GM21381 (cell line): ENCODE measurements around the gene LPCAT3.
A peak's percentile ranks its signal among the peaks of the same experiment; 100 is the strongest.
"Not testable (repeated sequence)": the region's sequence is repeated elsewhere in the genome, so short reads cannot be mapped to it uniquely, and the experiment has no call there.

Experiments used
- ATAC-seq: cut with Tn5 transposase; IDR thresholded peaks from one replicate; pipeline ENCODE4 v1.9.1; 2021; ENCODE audit warnings: mild to moderate bottlenecking, moderate library complexity; ENCODE audit not compliant: unreplicated experiment

The LPCAT3 gene

GRCh38 chr12:7018350-7019042, at the start of gene LPCAT3:
Gene LPCAT3 (minus strand): TSS chr12:7018476. CDS start chr12:7018424, 52 bp downstream.
- peak; percentile 90 for ATAC-seq

GRCh38 chr12:7067096-7067495, 48.8 kb upstream of the LPCAT3 start:
- ATAC-seq = no peak

- no peak for ATAC-seq
Observed at GRCh38 chr12:7066596-7066995, 48.3 kb upstream of the LPCAT3 start.

- no peak for ATAC-seq
Observed at GRCh38 chr12:7065073-7065623, 46.9 kb upstream of the LPCAT3 start.

GRCh38 chr12:7064516-7064915, 46.2 kb upstream of the LPCAT3 start:
- ATAC-seq = no peak

GRCh38 chr12:7061596-7061995, 43.3 kb upstream of the LPCAT3 start:
- no peak for ATAC-seq

- ATAC-seq = no peak
Observed at GRCh38 chr12:7061138-7061537, 42.9 kb upstream of the LPCAT3 start.

GRCh38 chr12:7060353-7060954, 42.2 kb upstream of the LPCAT3 start, which contains the start of gene C1S:
Gene C1S (plus strand): TSS chr12:7060718. CDS start chr12:7061913, 1,195 bp downstream.
- no peak for ATAC-seq

GRCh38 chr12:7059780-7060179, 41.5 kb upstream of the LPCAT3 start:
- no peak for ATAC-seq

GRCh38 chr12:7058850-7059395, 40.6 kb upstream of the LPCAT3 start:
- ATAC-seq = no peak

- no peak for ATAC-seq
Observed at GRCh38 chr12:7058163-7058845, 40.0 kb upstream of the LPCAT3 start.

GRCh38 chr12:7055736-7056135, 37.5 kb upstream of the LPCAT3 start:
- not testable (repeated sequence) for ATAC-seq

GRCh38 chr12:7054925-7055324, 36.6 kb upstream of the LPCAT3 start:
- no peak for ATAC-seq

- ATAC-seq = not testable (repeated sequence)
Observed at GRCh38 chr12:7049973-7050372, 31.7 kb upstream of the LPCAT3 start.

GRCh38 chr12:7049445-7049951, 31.2 kb upstream of the LPCAT3 start:
- ATAC-seq = not testable (repeated sequence)

- ATAC-seq = no peak
Observed at GRCh38 chr12:7047306-7047705, 29.0 kb upstream of the LPCAT3 start.

- no peak for ATAC-seq
Observed at GRCh38 chr12:7046383-7047105, 28.3 kb upstream of the LPCAT3 start.

- ATAC-seq = no peak
Observed at GRCh38 chr12:7045913-7046312, 27.6 kb upstream of the LPCAT3 start.

- ATAC-seq = no peak
Observed at GRCh38 chr12:7042842-7043241, 24.6 kb upstream of the LPCAT3 start.

- ATAC-seq = no peak
Observed at GRCh38 chr12:7039403-7039802, 21.1 kb upstream of the LPCAT3 start.
